RWPE2 (cell line): ENCODE data around the gene USB1.

ENCODE experiments used
- ATAC-seq: fragments of 200-7000 bp; cut with Tn5 transposase; 3 replicates; pipeline ENCODE4 v1.9.1; 2021; ENCODE audit warnings: low read depth
- DNase-seq: peaks from one replicate; pipeline ENCODE4 v3.0.0-alpha.2; 2020; ENCODE audit warnings: low spot score
- H3K27ac ChIP-seq: fragments of 450-650 bp; 2 replicates; pipeline ENCODE4 v1.5.1; 2017; ENCODE audit warnings: mild to moderate bottlenecking; ENCODE audit not compliant: poor library complexity, severe bottlenecking
- H3K27me3 ChIP-seq: fragments of 250-450 bp; sonication (Bioruptor Pico); 2 replicates; pipeline ENCODE4 v1.5.1; 2021; ENCODE audit warnings: mild to moderate bottlenecking, moderate library complexity; ENCODE audit not compliant: insufficient read depth, poor library complexity, severe bottlenecking
- H3K36me3 ChIP-seq: fragments of 250-450 bp; sonication (Bioruptor Pico); 2 replicates; pipeline ENCODE4 v1.5.1; 2020; ENCODE audit warnings: low read depth, mild to moderate bottlenecking, moderate library complexity
- H3K4me1 ChIP-seq: fragments of 250-450 bp; sonication (Bioruptor Pico); 2 replicates; pipeline ENCODE4 v1.5.1; 2021; ENCODE audit warnings: mild to moderate bottlenecking, moderate library complexity; ENCODE audit not compliant: insufficient read depth, poor library complexity, severe bottlenecking
- H3K4me3 ChIP-seq: fragments of 250-450 bp; sonication (Bioruptor Pico); 2 replicates; pipeline ENCODE4 v1.5.1; 2021; ENCODE audit warnings: mild to moderate bottlenecking, moderate library complexity; ENCODE audit not compliant: severe bottlenecking
- H3K9me3 ChIP-seq: fragments of 250-450 bp; sonication (Bioruptor Pico); 2 replicates; pipeline ENCODE4 v1.5.1; 2021; ENCODE audit warnings: mild to moderate bottlenecking, moderate library complexity; ENCODE audit not compliant: severe bottlenecking
- TF ChIP-seq, protein P1 (sequence below): fragments of 450-650 bp; IDR thresholded peaks from one replicate; pipeline ENCODE4 v1.5.1; 2017; ENCODE audit warnings: mild to moderate bottlenecking, moderate library complexity; ENCODE audit not compliant: poor library complexity, severe bottlenecking

Gene USB1, protein sequence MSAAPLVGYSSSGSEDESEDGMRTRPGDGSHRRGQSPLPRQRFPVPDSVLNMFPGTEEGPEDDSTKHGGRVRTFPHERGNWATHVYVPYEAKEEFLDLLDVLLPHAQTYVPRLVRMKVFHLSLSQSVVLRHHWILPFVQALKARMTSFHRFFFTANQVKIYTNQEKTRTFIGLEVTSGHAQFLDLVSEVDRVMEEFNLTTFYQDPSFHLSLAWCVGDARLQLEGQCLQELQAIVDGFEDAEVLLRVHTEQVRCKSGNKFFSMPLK

DNA sequence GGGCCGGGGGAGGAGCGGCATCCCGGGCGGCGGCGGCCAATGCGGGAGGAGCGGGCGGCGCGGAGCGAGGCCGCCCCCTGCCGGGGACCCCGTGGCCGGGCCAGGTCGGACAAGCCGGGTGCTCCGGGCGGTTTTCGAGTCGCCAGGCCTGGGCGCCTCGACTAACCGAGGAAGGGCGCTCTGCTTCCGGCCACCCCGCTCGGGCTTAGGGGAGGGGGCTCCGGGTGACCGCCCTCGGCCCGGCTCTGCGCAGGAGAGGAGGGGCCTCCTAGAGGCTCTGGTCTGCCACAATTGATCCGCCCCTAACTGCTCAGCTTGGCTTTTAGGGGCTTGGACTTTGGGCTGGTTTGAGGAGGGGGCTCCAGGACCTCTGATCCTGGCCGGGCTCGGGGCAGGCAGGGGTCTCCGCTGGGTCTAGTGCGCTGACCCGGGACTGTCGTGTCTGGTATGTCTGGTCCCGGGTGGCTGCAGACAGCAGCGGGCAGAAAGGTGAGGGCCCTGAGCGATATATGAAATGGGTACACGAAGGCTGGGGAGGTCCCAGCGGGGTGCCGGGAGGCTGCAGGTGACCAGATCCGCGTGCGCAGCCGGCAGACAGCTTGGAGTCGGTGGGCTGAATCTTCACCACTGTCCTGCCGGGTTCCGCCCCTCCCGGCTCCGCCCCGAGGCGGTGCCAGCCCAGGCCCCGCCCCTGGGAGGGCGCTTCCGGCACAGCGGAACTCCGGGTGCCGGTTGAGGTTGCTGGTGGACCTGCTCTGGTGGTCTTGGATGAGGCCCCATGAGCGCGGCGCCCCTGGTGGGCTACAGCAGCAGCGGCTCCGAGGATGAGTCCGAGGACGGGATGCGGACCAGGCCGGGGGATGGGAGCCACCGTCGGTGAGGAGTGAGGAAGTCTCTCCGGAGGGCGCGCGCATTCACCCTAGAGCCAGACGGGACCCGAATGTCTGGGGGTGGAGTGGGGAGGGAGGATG lies at the start of gene USB1:
TSS of gene USB1 (plus strand) at position 702 of the 971 bp plus-strand sequence. CDS start at position 779, 77 bp downstream.
- peak; percentile 74 for ATAC-seq
- H3K4me1 ChIP-seq = peaks cover 24% of the 10 kb centered on the region
- peak within 1 kb of the TSS; percentile 80 for H3K27ac ChIP-seq
- no peaks in the 10 kb centered on the region for H3K9me3 ChIP-seq
- TF ChIP-seq, protein P1, sequence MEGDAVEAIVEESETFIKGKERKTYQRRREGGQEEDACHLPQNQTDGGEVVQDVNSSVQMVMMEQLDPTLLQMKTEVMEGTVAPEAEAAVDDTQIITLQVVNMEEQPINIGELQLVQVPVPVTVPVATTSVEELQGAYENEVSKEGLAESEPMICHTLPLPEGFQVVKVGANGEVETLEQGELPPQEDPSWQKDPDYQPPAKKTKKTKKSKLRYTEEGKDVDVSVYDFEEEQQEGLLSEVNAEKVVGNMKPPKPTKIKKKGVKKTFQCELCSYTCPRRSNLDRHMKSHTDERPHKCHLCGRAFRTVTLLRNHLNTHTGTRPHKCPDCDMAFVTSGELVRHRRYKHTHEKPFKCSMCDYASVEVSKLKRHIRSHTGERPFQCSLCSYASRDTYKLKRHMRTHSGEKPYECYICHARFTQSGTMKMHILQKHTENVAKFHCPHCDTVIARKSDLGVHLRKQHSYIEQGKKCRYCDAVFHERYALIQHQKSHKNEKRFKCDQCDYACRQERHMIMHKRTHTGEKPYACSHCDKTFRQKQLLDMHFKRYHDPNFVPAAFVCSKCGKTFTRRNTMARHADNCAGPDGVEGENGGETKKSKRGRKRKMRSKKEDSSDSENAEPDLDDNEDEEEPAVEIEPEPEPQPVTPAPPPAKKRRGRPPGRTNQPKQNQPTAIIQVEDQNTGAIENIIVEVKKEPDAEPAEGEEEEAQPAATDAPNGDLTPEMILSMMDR = peak; percentile 94
- peak within 1 kb of the TSS; percentile 86 for H3K4me3 ChIP-seq
- no peak for DNase-seq
- peaks cover 28% of the 10 kb centered on the region for H3K36me3 ChIP-seq
- no peaks in the 10 kb centered on the region for H3K27me3 ChIP-seq

DNA sequence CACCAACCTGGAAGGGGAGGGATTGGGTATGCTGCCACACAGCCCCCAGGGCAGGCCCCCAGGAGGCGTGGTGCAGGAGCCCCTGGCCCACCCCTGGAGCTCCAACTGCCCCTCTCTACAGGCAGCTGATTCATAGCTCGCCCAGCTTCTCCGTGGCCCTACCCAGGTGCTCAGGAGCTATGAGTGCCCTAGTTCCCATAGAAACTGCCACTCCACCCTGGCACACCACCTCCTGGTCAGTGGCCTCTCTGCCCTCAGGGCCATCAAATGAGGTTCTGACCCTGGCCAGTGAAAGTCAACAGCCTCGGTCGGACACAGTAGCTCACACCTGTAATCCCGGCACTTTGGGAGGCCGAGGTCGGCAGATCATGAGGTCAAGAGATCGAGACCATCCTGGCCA lies 48.3 kb upstream of the USB1 start:
- no peaks in the 10 kb centered on the region for H3K9me3 ChIP-seq
- no peaks in the 10 kb centered on the region for H3K27me3 ChIP-seq
- no peaks in the 10 kb centered on the region for H3K36me3 ChIP-seq
- TF ChIP-seq, protein P1 = no peak
- H3K4me1 ChIP-seq = no peaks in the 10 kb centered on the region
- ATAC-seq = no peak
- H3K27ac ChIP-seq = no peak overlapping the region
- no peak overlapping the region for H3K4me3 ChIP-seq
- no peak for DNase-seq

DNA sequence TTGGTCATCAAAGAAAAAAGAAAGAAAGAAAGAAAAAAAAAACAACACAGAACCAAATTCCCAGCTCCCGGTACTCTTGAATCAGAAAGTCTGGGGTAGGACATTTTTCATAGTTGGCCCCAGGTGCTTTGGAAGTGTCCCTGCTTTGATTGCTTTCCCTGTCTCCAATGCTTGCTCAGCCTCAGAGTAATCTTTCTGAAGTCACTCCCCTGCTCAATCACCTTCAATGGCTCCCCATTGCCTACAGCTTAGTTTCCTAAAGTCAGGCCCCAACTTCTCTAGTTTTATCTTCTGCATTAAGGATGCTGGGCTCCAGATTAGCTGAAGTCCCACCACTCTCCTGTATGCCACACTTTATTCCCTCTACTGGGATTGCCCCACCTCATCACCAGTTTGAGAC lies 47.4 kb upstream of the USB1 start:
- ATAC-seq (no peak), DNase-seq (no peak)
- TF ChIP-seq, protein P1 = no peak
- Histone ChIP-seq H3K4me3 (no peak overlapping the region), H3K4me1 (no peaks in the 10 kb centered on the region), H3K27me3 (no peaks in the 10 kb centered on the region), H3K36me3 (no peaks in the 10 kb centered on the region), H3K9me3 (no peaks in the 10 kb centered on the region), H3K27ac (no peak overlapping the region)

DNA sequence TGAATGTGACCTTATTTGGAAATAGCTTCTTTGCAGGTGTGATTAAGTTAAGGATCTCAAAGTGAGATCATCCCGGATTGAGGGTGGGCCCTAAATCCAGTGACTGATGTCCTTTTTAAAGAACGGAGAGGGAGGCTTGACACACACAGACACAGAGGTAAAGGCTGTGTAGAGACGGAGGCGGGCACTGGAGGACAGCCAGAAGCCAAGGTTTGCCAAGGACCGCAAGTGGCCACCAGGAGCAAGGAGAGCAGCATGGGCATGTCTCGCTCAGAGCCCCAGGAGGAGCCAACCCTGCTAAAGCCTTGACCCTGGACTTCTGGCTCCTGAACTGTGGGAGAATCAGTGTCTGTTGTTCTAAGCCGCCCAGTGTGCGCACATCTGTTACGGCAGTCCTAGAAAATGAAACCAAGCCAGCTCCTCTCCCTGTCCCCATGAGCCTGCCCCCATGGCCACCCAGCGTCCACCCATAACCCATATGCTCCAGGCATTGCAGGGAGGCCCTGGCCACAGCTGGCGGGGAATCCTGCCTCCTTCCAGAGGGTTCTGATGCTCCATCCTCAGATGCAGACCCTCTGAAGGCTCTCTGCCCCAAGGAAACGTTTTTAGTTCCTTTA lies 45.5 kb upstream of the USB1 start:
- TF ChIP-seq, protein P1 = no peak
- no peaks in the 10 kb centered on the region for H3K9me3 ChIP-seq
- no peaks in the 10 kb centered on the region for H3K36me3 ChIP-seq
- H3K27ac ChIP-seq = no peak overlapping the region
- H3K4me3 ChIP-seq = no peak overlapping the region
- H3K27me3 ChIP-seq = no peaks in the 10 kb centered on the region
- ATAC-seq (peak; percentile 62), DNase-seq (no peak)
- H3K4me1 ChIP-seq = no peaks in the 10 kb centered on the region
